OCI-LY1 (cell line): ENCODE measurements around the gene COL18A1.

Experiments
- H2AFZ ChIP-seq: fragments of 200-600 bp; sonication (generic), shearing (Covaris generic); 2 replicates; pipeline ENCODE4 v1.6.0; 2014; ENCODE audit warnings: antibody characterized with exemption, mild to moderate bottlenecking, low read length
- H3F3A ChIP-seq: fragments of 200-600 bp; sonication (generic), shearing (Covaris generic); 2 replicates; pipeline ENCODE4 v1.6.0; 2014; ENCODE audit warnings: mild to moderate bottlenecking, antibody characterized with exemption, low read length, moderate library complexity; ENCODE audit not compliant: insufficient read depth
- H3K27ac ChIP-seq: fragments of 200-600 bp; sonication (generic); 2 replicates; pipeline ENCODE4 v1.5.1; 2014; ENCODE audit warnings: low read length, mixed run types, mild to moderate bottlenecking, low read depth; ENCODE audit not compliant: poor library complexity, severe bottlenecking
- H3K27me3 ChIP-seq: fragments of 200-600 bp; sonication (generic); 2 replicates; pipeline ENCODE4 v1.6.0; 2014; ENCODE audit warnings: antibody characterized with exemption, mild to moderate bottlenecking, low read length, moderate library complexity; ENCODE audit not compliant: insufficient read depth
- H3K36me3 ChIP-seq: fragments of 200-600 bp; sonication (generic); 2 replicates; pipeline ENCODE4 v1.6.1; 2014; ENCODE audit warnings: mild to moderate bottlenecking, antibody characterized with exemption, low read length, moderate library complexity, mixed read lengths; ENCODE audit not compliant: insufficient read depth
- H3K4me1 ChIP-seq: fragments of 200-600 bp; sonication (generic); 2 replicates; pipeline ENCODE4 v1.5.1; 2014; ENCODE audit warnings: mild to moderate bottlenecking, low read length, moderate library complexity; ENCODE audit not compliant: insufficient read depth, severe bottlenecking
- H3K4me2 ChIP-seq: fragments of 200-600 bp; sonication (generic), shearing (Covaris generic); 2 replicates; pipeline ENCODE4 v1.6.1; 2014; ENCODE audit warnings: low read length
- H3K4me3 ChIP-seq: fragments of 200-600 bp; sonication (generic); 2 replicates; pipeline ENCODE4 v1.5.1; 2014; ENCODE audit warnings: low read length, low read depth, mild to moderate bottlenecking, mixed read lengths; ENCODE audit not compliant: poor library complexity, severe bottlenecking
- H3K79me2 ChIP-seq: fragments of 200-600 bp; shearing (Covaris generic); 2 replicates; pipeline ENCODE4 v1.6.1; 2016; ENCODE audit warnings: mixed run types, low read length, mixed read lengths; ENCODE audit not compliant: insufficient read depth
- H3K9ac ChIP-seq: fragments of 200-600 bp; sonication (generic), shearing (Covaris generic); 2 replicates; pipeline ENCODE4 v1.6.1; 2014; ENCODE audit warnings: mild to moderate bottlenecking, low read length, mixed read lengths
- H3K9me2 ChIP-seq: fragments of 200-600 bp; sonication (generic), shearing (Covaris generic); 2 replicates; pipeline ENCODE4 v1.6.1; 2014; ENCODE audit warnings: low read depth, mild to moderate bottlenecking, low read length, mixed read lengths
- H3K9me3 ChIP-seq: fragments of 200-600 bp; shearing (Covaris generic); 2 replicates; pipeline ENCODE4 v1.6.1; 2014; ENCODE audit warnings: low read length, mixed read lengths
- H4K20me1 ChIP-seq: fragments of 200-600 bp; sonication (generic), shearing (Covaris generic); 2 replicates; pipeline ENCODE4 v1.6.0; 2016; ENCODE audit warnings: mild to moderate bottlenecking, low read length; ENCODE audit not compliant: insufficient read depth
- CTCF ChIP-seq: fragments of 200-600 bp; sonication (generic), shearing (Covaris generic); IDR thresholded peaks from 2 replicates; pipeline ENCODE4 v1.5.1; 2017; ENCODE audit warnings: mild to moderate bottlenecking, antibody characterized with exemption, low read length, moderate library complexity, mixed read lengths
- EZH2 ChIP-seq: fragments of 200-600 bp; sonication (generic), shearing (Covaris generic); IDR thresholded peaks from 2 replicates; pipeline ENCODE4 v1.8.0; 2017; ENCODE audit warnings: borderline replicate concordance, mixed run types, mild to moderate bottlenecking, antibody characterized with exemption, low read length, moderate library complexity, mixed read lengths

The COL18A1 gene

GRCh38 chr21:45418301-45419071 lies 13.5 kb downstream of the COL18A1 start:
- Histone ChIP-seq H3K79me2 (no peaks in the 10 kb centered on the region), H3K36me3 (no peaks in the 10 kb centered on the region), H2AFZ (no peak overlapping the region)

DNA sequence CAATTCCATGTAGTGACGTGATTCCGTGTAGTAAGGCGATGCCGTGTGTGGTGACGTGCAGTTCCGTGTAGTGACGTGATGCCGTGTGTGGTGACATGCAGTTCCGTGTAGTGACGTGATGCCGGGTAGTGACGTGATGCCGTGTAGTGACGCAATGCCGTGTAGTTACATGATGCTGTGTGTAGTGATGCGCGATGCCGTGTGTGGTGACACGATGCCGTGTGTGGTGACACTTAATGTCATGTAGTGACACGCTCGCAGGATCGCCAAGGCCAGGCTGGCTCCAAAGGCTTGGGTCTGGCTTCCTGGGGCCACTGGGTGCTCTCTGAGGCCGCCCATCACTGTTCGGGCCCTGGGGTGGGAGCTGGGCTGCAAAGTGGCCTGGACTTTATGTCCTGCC lies 14.2 kb downstream of the COL18A1 start:
- TF ChIP-seq EZH2 (no peak), CTCF (no peak)
- Histone ChIP-seq H3K79me2 (no peaks in the 10 kb centered on the region), H3K4me2 (no peak overlapping the region)

More at GRCh38 chr21:45418301-45419071, 13.5 kb downstream of the COL18A1 start:
- Histone ChIP-seq H3K4me3 (no peak overlapping the region), H3K9ac (no peak overlapping the region), H3K4me1 (no peaks in the 10 kb centered on the region), H3K4me2 (no peak overlapping the region), H3F3A (no peaks in the 10 kb centered on the region), H4K20me1 (no peaks in the 10 kb centered on the region), H3K27ac (no peak overlapping the region), H3K9me2 (no peaks in the 10 kb centered on the region), H3K27me3 (0 out of 2 replicates have a peak, but pooled peaks cover 7% of the 10 kb centered on the region), H3K9me3 (no peaks in the 10 kb centered on the region)
- no peak for TF ChIP-seq CTCF
- TF ChIP-seq EZH2, result no peak

GRCh38 chr21:45420061-45421041 lies 15.4 kb downstream of the COL18A1 start:
- Histone ChIP-seq H4K20me1 (no peaks in the 10 kb centered on the region), H3F3A (no peaks in the 10 kb centered on the region), H3K9me2 (no peaks in the 10 kb centered on the region), H2AFZ (no peak overlapping the region), H3K36me3 (no peaks in the 10 kb centered on the region), H3K79me2 (no peaks in the 10 kb centered on the region), H3K4me1 (no peaks in the 10 kb centered on the region), H3K4me2 (no peak overlapping the region), H3K27ac (no peak overlapping the region), H3K27me3 (no peaks in the 10 kb centered on the region), H3K4me3 (no peak overlapping the region), H3K9ac (no peak overlapping the region), H3K9me3 (no peaks in the 10 kb centered on the region)
- TF ChIP-seq CTCF (no peak), EZH2 (no peak)

More for the DNA sequence above, 14.2 kb downstream of the COL18A1 start:
- no peak overlapping the region for H3K4me3 ChIP-seq
- no peaks in the 10 kb centered on the region for H3K9me3 ChIP-seq
- H3K9ac ChIP-seq, result no peak overlapping the region
- H3K27me3 ChIP-seq, result 0 out of 2 replicates have a peak, but pooled peaks cover 5% of the 10 kb centered on the region
- no peak overlapping the region for H3K27ac ChIP-seq
- H3F3A ChIP-seq, result no peaks in the 10 kb centered on the region
- no peak overlapping the region for H2AFZ ChIP-seq
- no peaks in the 10 kb centered on the region for H3K9me2 ChIP-seq
- no peaks in the 10 kb centered on the region for H4K20me1 ChIP-seq
- H3K4me1 ChIP-seq, result no peaks in the 10 kb centered on the region
- H3K36me3 ChIP-seq, result no peaks in the 10 kb centered on the region
